ENCODE data around the gene ADRA2A.

DNA sequence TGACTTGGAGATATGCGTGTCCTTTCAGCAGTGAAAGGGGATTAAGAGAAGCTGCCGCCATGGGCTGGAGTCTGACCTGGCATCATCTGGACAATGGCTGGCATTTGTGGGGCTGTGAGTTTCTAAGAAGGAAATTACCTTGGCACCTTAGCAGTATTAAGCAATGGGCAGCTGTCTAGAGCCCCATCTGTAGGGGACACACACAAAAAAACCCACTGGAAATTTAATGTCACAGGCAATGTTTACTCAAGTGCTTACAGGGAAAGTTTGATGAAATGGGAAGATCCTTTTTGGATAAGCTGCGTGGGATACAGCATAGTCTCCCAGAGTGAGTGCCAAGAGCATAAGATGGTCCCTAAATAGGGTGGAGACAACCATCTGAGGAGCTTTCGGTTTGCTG is 25.0 kb downstream of the ADRA2A start:
- TF ChIP-seq EZH2 (IDR thresholded peaks at IDR 0.05) (no peak), POLR2AphosphoS5 (IDR thresholded peaks at IDR 0.05; ENCODE audit: borderline replicate concordance, low read depth, low read length) (no peak), FOXP2 (optimal IDR thresholded peaks at IDR 0.05; ENCODE audit: control extremely low read depth, extremely low read length, insufficient read depth) (no peak)
